SK-N-MC (cell line): Measurements from ENCODE around the gene PRDM7.

Experiments used
- EZH2 ChIP-seq: fragments of 200-600 bp; sonication (generic); IDR thresholded peaks from one replicate; pipeline ENCODE4 v1.6.1; 2017; ENCODE audit warnings: antibody characterized with exemption
- POLR2AphosphoS5 ChIP-seq: IDR thresholded peaks from 2 replicates; pipeline ENCODE4 v1.6.1; 2012; ENCODE audit warnings: mild to moderate bottlenecking, low read depth, low read length, borderline replicate concordance

- TF ChIP-seq POLR2AphosphoS5 (no peak), EZH2 (no peak)
Measured at GRCh38 chr16:90022209-90023077, 54.7 kb downstream of the PRDM7 start.
